Measurements from ENCODE around the gene C2CD2L.

DNA sequence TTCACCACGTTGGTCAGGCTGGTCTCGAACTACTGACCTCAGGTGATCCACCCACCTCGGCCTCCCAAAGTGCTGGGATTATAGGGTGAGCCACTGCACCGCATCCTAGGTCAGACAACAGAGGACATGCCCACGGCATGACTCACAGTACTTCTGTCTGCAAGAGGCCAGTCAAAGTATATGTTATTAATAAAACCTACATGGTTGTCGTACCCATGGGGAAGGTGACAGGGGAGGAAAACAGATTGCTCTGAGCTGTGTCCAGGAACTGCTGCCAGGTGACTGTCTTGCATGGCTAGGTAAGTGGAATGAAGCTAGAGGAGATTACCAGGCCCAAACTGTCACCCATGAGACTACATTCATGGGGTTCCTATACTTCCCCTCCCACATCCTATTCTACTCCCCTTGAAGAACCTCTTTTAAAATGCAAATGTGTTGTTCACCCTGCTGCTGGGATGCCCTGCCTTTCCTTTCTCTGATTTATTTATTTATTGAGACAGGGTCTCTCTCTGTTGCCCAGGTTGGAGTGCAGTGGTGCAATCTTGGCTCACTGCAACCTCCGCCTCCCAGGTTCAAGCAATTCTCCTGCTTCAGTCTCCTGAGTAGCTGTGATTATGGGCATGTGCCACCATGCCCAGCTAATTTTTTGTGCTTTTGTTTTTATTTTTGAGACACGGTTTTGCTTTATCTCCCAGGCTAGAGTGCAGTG lies 59.4 kb downstream of the C2CD2L start:
- TF ChIP-seq CTCF (conservative IDR thresholded peaks at IDR 0.05; ENCODE audit: low read depth, low read length) (no peak), EZH2 (IDR thresholded peaks at IDR 0.05; ENCODE audit: low read length, unreplicated experiment) (no peak), EZH2phosphoT487 (IDR thresholded peaks at IDR 0.05; ENCODE audit: borderline replicate concordance, low read length) (no peak)

All from PC-3 (cell line).